ENCODE results near the gene FAM200B.

Gene FAM200B

GRCh38 chr4:15668566-15669435, 12.8 kb upstream of the FAM200B start:
- DNase-seq (ENCODE audit: low read depth, low spot score): no peak

- no peak for DNase-seq (ENCODE audit: low read depth, low spot score)
These were observed 11.1 kb upstream of the FAM200B start for GRCh38 chr4:15670576-15670975.

- DNase-seq (ENCODE audit: low read depth, low spot score): no peak
These were observed 9.5 kb upstream of the FAM200B start for GRCh38 chr4:15672101-15672500.

GRCh38 chr4:15673337-15673736, 8.3 kb upstream of the FAM200B start:
- DNase-seq (ENCODE audit: low read depth, low spot score): no peak

GRCh38 chr4:15674046-15674445, 7.6 kb upstream of the FAM200B start:
- no peak for DNase-seq (ENCODE audit: low read depth, low spot score)

GRCh38 chr4:15674926-15675325, 6.7 kb upstream of the FAM200B start:
- DNase-seq (ENCODE audit: low read depth, low spot score): no peak

GRCh38 chr4:15675356-15675755, 6.3 kb upstream of the FAM200B start:
- DNase-seq (ENCODE audit: low read depth, low spot score): no peak

- no peak for DNase-seq (ENCODE audit: low read depth, low spot score)
These were observed 5.6 kb upstream of the FAM200B start for GRCh38 chr4:15676039-15676438.

- DNase-seq (ENCODE audit: low read depth, low spot score): no peak
These were observed 4.7 kb upstream of the FAM200B start for GRCh38 chr4:15676899-15677298.

- no peak for DNase-seq (ENCODE audit: low read depth, low spot score)
These were observed 4.1 kb upstream of the FAM200B start for GRCh38 chr4:15677507-15677988.

GRCh38 chr4:15681067-15681371, 608 bp upstream of the FAM200B start:
- no peak for DNase-seq (ENCODE audit: low read depth, low spot score)

- DNase-seq (ENCODE audit: low read depth, low spot score): no peak
These were observed 865 bp downstream of the FAM200B start for GRCh38 chr4:15682242-15683142.

GRCh38 chr4:15683143-15683495, 1.5 kb downstream of the FAM200B start:
- DNase-seq (ENCODE audit: low read depth, low spot score): no peak

- DNase-seq (ENCODE audit: low read depth, low spot score): peak; percentile 41
These were observed 2.9 kb downstream of the FAM200B start for GRCh38 chr4:15684498-15684897.

- no peak for DNase-seq (ENCODE audit: low read depth, low spot score)
These were observed 6.4 kb downstream of the FAM200B start for GRCh38 chr4:15688051-15688450.

- DNase-seq (ENCODE audit: low read depth, low spot score): no peak
These were observed 7.9 kb downstream of the FAM200B start for GRCh38 chr4:15689540-15689939.

GRCh38 chr4:15690020-15690809, 8.6 kb downstream of the FAM200B start:
- peak; percentile 69 for DNase-seq (ENCODE audit: low read depth, low spot score)

GRCh38 chr4:15691346-15692135, 9.9 kb downstream of the FAM200B start:
- peak; percentile 40 for DNase-seq (ENCODE audit: low read depth, low spot score)

- no peak for DNase-seq (ENCODE audit: low read depth, low spot score)
These were observed 11.0 kb downstream of the FAM200B start for GRCh38 chr4:15692602-15693001.

GRCh38 chr4:15694431-15694830, 12.8 kb downstream of the FAM200B start:
- DNase-seq (ENCODE audit: low read depth, low spot score): no peak

GRCh38 chr4:15695240-15695699, 13.6 kb downstream of the FAM200B start:
- peak; percentile 73 for DNase-seq (ENCODE audit: low read depth, low spot score)
